Hepatocyte (in vitro differentiated cells): Measurements from ENCODE around the gene CCNF.

ENCODE experiments used
- CTCF ChIP-seq: fragments of 200-600 bp; sonication (generic); IDR thresholded peaks from 2 replicates; pipeline ENCODE4 v1.5.1; 2016; ENCODE audit warnings: antibody characterized with exemption, mild to moderate bottlenecking; ENCODE audit not compliant: poor library complexity
- EZH2 ChIP-seq: fragments of 200-600 bp; sonication (generic); IDR thresholded peaks from 2 replicates; pipeline ENCODE4 v1.6.1; 2016; ENCODE audit warnings: antibody characterized with exemption, mild to moderate bottlenecking, borderline replicate concordance
- EZH2phosphoT487 ChIP-seq: fragments of 200-600 bp; sonication (generic); IDR thresholded peaks from one replicate; pipeline ENCODE4 v1.6.1; 2018; ENCODE audit warnings: antibody characterized with exemption, mild to moderate bottlenecking, low read depth, moderate library complexity; ENCODE audit not compliant: unreplicated experiment, severe bottlenecking

DNA sequence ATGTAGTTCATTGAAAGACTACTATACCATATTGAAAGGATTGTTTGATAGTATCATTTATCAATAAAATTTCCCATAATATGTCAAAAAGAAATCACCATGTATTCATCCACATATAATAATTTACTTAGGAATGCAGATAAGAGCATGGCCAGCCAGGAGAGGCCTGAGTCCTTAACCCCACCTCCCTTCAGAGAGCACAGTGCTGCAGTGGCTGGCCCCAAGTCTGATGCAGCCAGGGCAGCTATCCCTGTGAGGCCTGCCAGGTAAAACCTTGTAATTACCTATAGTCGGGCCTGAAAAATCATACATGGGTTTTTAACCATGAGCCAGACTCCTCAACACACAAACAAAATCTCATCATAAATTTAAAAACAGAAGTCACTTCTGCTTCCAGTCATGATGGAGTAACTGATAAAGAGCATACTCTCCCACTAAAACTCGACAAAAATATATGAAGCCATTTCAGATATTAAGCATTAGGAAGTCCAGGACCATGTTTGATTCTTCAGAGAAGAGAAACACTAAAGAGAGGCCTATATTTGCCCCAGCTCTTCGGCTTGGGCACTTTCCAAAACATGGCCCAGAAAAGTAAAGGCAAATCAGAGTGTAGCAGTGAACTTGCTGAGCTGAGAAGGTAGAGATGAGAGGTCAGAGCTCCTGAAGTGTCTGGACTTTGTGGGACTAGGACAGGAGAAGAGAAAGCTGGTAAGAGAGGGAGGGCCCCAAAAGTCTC lies 40.9 kb upstream of the CCNF start:
- no peak for TF ChIP-seq CTCF
- TF ChIP-seq EZH2phosphoT487: no peak
- TF ChIP-seq EZH2: no peak
